ENCODE results near the gene AGBL1. TPM values are rescaled to one million over a fixed set of nuclear protein-coding genes. Genes with fewer than 3 reads are reported as not detected.

AGBL1 gene
- total and polyA plus RNA-seq, 2 experiments from 2014 or later = 0.06 to 0.11 TPM

DNA sequence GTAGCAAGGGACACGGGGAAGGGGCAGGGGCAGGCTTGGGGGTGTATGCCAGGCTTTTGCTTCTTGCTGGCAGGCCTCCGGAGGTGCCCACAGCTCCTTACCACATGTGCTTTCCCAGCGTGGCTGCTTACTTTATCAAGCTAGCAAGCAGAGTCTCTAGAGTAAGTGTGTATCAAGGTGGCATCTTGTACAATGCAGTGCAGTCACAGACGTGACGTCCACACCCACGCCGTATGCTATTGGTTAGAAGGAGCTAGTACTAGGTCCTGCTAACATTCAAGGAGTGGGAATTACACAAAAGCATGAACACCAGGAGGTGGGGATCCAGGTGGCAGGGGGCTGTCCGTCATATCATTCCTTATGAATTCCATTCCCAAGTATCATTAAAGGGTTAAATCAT is 15.3 kb upstream of the AGBL1 start:
- Histone ChIP-seq H3K9me3 (ENCODE audit: low read depth) (no peaks in the 10 kb centered on the region), H3K4me1 (ENCODE audit: low read depth) (no peaks in the 10 kb centered on the region), H3K36me3 (no peaks in the 10 kb centered on the region), H3K27ac (no peak overlapping the region), H3K27me3 (no peaks in the 10 kb centered on the region), H3K4me3 (no peak overlapping the region)
- no peak for DNase-seq (ENCODE audit: low read depth in 1 of 2, low spot score in 1 of 2)
- TF ChIP-seq, protein P1, sequence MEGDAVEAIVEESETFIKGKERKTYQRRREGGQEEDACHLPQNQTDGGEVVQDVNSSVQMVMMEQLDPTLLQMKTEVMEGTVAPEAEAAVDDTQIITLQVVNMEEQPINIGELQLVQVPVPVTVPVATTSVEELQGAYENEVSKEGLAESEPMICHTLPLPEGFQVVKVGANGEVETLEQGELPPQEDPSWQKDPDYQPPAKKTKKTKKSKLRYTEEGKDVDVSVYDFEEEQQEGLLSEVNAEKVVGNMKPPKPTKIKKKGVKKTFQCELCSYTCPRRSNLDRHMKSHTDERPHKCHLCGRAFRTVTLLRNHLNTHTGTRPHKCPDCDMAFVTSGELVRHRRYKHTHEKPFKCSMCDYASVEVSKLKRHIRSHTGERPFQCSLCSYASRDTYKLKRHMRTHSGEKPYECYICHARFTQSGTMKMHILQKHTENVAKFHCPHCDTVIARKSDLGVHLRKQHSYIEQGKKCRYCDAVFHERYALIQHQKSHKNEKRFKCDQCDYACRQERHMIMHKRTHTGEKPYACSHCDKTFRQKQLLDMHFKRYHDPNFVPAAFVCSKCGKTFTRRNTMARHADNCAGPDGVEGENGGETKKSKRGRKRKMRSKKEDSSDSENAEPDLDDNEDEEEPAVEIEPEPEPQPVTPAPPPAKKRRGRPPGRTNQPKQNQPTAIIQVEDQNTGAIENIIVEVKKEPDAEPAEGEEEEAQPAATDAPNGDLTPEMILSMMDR (IDR thresholded peaks at IDR 0.05; ENCODE audit: low read depth, low read length) = no peak

DNA sequence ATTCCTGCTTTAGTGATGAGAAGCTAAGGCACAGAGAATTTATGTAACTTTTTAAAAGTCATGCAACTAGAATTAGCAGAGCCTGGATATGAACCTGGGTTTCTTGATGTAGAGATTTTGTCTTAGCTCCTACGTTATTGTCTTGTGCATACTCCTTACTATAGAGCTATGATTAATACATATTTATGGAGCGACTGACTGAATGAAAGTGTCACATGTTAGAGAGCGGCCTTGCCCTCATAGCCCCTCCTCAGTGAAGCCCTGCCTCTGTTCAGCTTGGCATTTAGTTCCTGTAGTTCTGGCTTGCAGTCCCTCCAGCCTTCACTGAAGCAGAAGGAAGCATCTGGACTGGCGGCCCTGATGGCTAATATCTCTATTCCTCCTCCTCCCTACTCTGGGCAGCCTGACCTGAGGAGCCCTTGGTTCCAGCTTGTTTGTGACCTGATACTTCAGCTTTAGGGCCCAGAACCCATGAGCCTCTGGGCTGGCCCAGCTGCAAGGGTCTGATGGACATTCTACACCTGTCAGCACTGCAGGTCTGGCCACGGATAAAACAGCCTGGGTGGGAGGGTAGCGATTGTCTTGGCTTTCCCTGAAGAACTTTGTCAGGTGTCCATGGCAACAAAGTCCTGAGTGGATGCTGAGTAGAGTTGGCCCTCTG is 13.4 kb upstream of the AGBL1 start:
- Histone ChIP-seq H3K27me3 (no peaks in the 10 kb centered on the region), H3K36me3 (no peaks in the 10 kb centered on the region), H3K27ac (no peak overlapping the region), H3K4me1 (ENCODE audit: low read depth) (no peaks in the 10 kb centered on the region), H3K9me3 (ENCODE audit: low read depth) (no peaks in the 10 kb centered on the region), H3K4me3 (no peak overlapping the region)
- DNase-seq (ENCODE audit: low read depth in 1 of 2, low spot score in 1 of 2) = no peak
- TF ChIP-seq, protein P1 (IDR thresholded peaks at IDR 0.05; ENCODE audit: low read depth, low read length) = no peak

DNA sequence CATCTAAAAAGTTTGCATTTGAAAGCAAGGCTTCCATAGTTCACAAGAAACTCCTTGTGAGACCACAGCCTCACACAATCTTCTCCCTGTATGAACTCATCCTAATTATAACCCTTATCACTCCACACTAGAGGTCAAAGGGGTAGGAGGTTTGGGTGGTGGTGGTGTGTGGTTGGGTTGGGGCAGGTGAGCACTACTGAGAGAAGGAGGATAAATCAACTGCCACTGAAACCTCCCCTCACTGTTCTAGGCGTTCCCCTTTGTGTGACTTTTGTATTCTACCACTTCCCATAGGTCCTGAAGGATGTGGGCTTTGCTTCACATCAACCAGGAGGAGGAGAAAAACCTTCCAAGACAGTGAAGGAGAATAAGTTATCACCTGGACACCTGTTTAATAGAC is 6.4 kb upstream of the AGBL1 start:
- no peak overlapping the region for H3K27ac ChIP-seq
- no peaks in the 10 kb centered on the region for H3K9me3 ChIP-seq (ENCODE audit: low read depth)
- H3K4me3 ChIP-seq = no peak overlapping the region
- H3K4me1 ChIP-seq (ENCODE audit: low read depth) = no peaks in the 10 kb centered on the region
- TF ChIP-seq, protein P1 (IDR thresholded peaks at IDR 0.05; ENCODE audit: low read depth, low read length) = no peak
- no peaks in the 10 kb centered on the region for H3K36me3 ChIP-seq
- no peak for DNase-seq (ENCODE audit: low read depth in 1 of 2, low spot score in 1 of 2)
- H3K27me3 ChIP-seq = no peaks in the 10 kb centered on the region

DNA sequence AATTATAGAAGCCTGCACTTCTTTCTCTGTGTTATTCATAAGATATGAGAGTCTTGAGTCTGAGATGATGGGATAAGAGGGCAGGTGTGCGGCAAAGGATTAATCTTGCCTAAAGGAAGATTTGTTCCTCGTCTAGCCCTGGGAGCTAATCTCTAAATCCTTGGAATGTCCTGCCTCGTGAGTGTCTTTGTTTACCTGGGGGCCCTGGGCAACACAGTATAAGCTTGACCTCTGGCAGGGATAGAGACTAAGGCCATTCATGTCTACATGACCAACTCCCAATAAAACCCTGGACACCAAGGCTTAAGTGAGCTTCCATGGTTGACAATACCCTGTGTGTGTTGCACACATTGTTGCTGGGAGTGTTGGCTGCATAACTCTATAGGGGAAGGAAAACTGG is 3.2 kb upstream of the AGBL1 start:
- TF ChIP-seq, protein P1 (IDR thresholded peaks at IDR 0.05; ENCODE audit: low read depth, low read length) = no peak
- H3K27me3 ChIP-seq = no peaks in the 10 kb centered on the region
- DNase-seq (ENCODE audit: low read depth in 1 of 2, low spot score in 1 of 2) = no peak
- no peaks in the 10 kb centered on the region for H3K36me3 ChIP-seq
- H3K9me3 ChIP-seq (ENCODE audit: low read depth) = no peaks in the 10 kb centered on the region
- no peaks in the 10 kb centered on the region for H3K4me1 ChIP-seq (ENCODE audit: low read depth)
- no peak overlapping the region for H3K4me3 ChIP-seq
- no peak overlapping the region for H3K27ac ChIP-seq

DNA sequence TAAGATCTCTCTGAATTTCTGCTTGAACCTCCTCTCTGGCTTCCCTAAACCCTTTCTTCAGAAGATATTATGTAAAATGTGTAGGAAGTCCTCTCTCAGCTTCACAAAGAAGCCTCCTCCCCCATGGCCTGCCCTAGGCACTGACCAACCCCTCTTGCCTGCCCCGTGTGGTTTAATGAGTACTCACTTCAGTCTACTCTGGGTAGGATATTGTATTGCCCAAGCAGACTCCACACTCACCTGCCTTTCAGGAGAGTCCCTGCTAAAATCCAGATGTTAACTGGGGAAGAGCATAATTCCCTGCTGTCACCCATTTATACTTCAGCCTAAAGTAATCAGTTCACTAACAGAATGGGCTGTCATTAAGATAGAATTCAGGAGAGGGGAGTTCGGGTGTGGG is 2.6 kb upstream of the AGBL1 start:
- H3K4me3 ChIP-seq = no peak overlapping the region
- no peaks in the 10 kb centered on the region for H3K4me1 ChIP-seq (ENCODE audit: low read depth)
- H3K9me3 ChIP-seq (ENCODE audit: low read depth) = no peaks in the 10 kb centered on the region
- no peak overlapping the region for H3K27ac ChIP-seq
- H3K36me3 ChIP-seq = no peaks in the 10 kb centered on the region
- TF ChIP-seq, protein P1 (IDR thresholded peaks at IDR 0.05; ENCODE audit: low read depth, low read length) = no peak
- no peaks in the 10 kb centered on the region for H3K27me3 ChIP-seq
- DNase-seq (ENCODE audit: low read depth in 1 of 2, low spot score in 1 of 2) = no peak

Data from cardiac muscle cell (in vitro differentiated cells and primary cell).